Esophagus muscularis mucosa (tissue), 4 donors: Measurements from ENCODE around the gene DAB2. TPM values are rescaled to one million over a fixed set of nuclear protein-coding genes. Genes with fewer than 3 reads are reported as not detected.

Experiments used
- DNase-seq: peaks from one replicate; pipeline ENCODE4 v3.0.0-alpha.2; 2017; ENCODE audit errors: extremely low spot score
- H3K27ac ChIP-seq, 4 donors: fragments of 200-600 bp; sonication (generic); replicated peaks in 1 of 4; 1 replicate in 3 of 4; 2 replicates in 1 of 4; pipeline ENCODE4 v1.5.1; 2016 to 2019; ENCODE audit warnings: mild to moderate bottlenecking in 1 of 4
- H3K27me3 ChIP-seq, 4 donors: fragments of 200-600 bp; sonication (generic); one replicate each; pipeline versions ENCODE4 v1.5.1 to v1.6.0; 2016 to 2019
- H3K36me3 ChIP-seq, 4 donors: fragments of 200-600 bp; sonication (generic); one replicate each; pipeline ENCODE4 v1.5.1; 2016 to 2019
- H3K4me1 ChIP-seq, 4 donors: fragments of 200-600 bp; sonication (generic); one replicate each; pipeline ENCODE4 v1.5.1; 2016 to 2019
- H3K4me3 ChIP-seq, 4 donors: fragments of 200-600 bp; sonication (generic); 1 replicate in 2 of 4; 2 replicates in 2 of 4; pipeline ENCODE4 v1.5.1; 2016 to 2019; ENCODE audit warnings: mild to moderate bottlenecking in 4 of 4, moderate library complexity in 1 of 4
- H3K9me3 ChIP-seq, 4 donors: fragments of 200-600 bp; sonication (generic); 1 replicate in 3 of 4; 2 replicates in 1 of 4; pipeline ENCODE4 v1.5.1; 2016 to 2019
- CTCF ChIP-seq, 3 experiments: fragments of 200-600 bp in 2 of 3; fragments of 450-650 bp in 1 of 3; sonication (generic) in 2 of 3; IDR thresholded peaks; one replicate each; pipeline ENCODE4 v1.5.1; 2017 to 2019; ENCODE audit warnings: antibody characterized with exemption in 3 of 3, mild to moderate bottlenecking in 2 of 3, moderate library complexity in 1 of 3
- EP300 ChIP-seq: sonication (generic); formaldehyde crosslinking; IDR thresholded peaks from one replicate; pipeline ENCODE4 v1.6.1; 2017; ENCODE audit warnings: antibody characterized with exemption
- POLR2A ChIP-seq: fragments of 450-650 bp; IDR thresholded peaks from one replicate; pipeline ENCODE4 v1.6.1; 2017; ENCODE audit warnings: antibody characterized with exemption, moderate library complexity, mild to moderate bottlenecking, low read depth
- POLR2AphosphoS5 ChIP-seq, 2 donors: sonication (generic); formaldehyde crosslinking; IDR thresholded peaks; one replicate each; pipeline ENCODE4 v1.6.1; 2017; ENCODE audit warnings: antibody characterized with exemption in 2 of 2
- WGBS: methylation state at CpG from one replicate; pipeline ENCODE4 v1.1.5; 2018; 5-methylcytosine and 5-hydroxymethylcytosine counted together
- intact Hi-C: fragments of 100-400 bp; cut with DNase I; formaldehyde crosslinking; loops from one replicate; pipeline ENCODE4 v1.15.1; 2023
- total RNA-seq, 4 donors: library from RNA; depleted of rRNA; stranded (reverse); fragments of >200 nt; gene quantifications; one replicate each; pipeline versions ENCODE4 v1.1.0 to v1.2.1, GENCODE V29; 2016

DAB2 gene
- total RNA-seq, 4 donors from 2014 or later, result 48.7 to 84.3 (median 55.1) TPM

GRCh38 chr5:39333104-39333503, 91.7 kb downstream of the DAB2 start:
- no peaks in the 10 kb centered on the region for H3K36me3 ChIP-seq
- H3K9me3 ChIP-seq, result no peaks in the 10 kb centered on the region
- H3K4me3 ChIP-seq, result no peak overlapping the region
- no peaks in the 10 kb centered on the region for H3K4me1 ChIP-seq
- no peak for DNase-seq
- TF ChIP-seq CTCF (IDR thresholded peaks at IDR 0.05) (no peak), POLR2A (no peak), EP300 (no peak), POLR2AphosphoS5 (IDR thresholded peaks at IDR 0.05) (no peak)
- intact Hi-C loops, result no loop called here
- no peaks in the 10 kb centered on the region for H3K27me3 ChIP-seq
- no peak overlapping the region for H3K27ac ChIP-seq
- WGBS, result 95% methylated on average over 1 of the region's 1 CpG

GRCh38 chr5:39331861-39332381, 92.9 kb downstream of the DAB2 start:
- no peak for DNase-seq
- Histone ChIP-seq H3K27me3 (no peaks in the 10 kb centered on the region), H3K4me3 (no peak overlapping the region), H3K4me1 (no peaks in the 10 kb centered on the region), H3K9me3 (no peaks in the 10 kb centered on the region), H3K27ac (no peak overlapping the region), H3K36me3 (no peaks in the 10 kb centered on the region)
- TF ChIP-seq EP300 (no peak), CTCF (IDR thresholded peaks at IDR 0.05) (no peak), POLR2AphosphoS5 (IDR thresholded peaks at IDR 0.05) (no peak), POLR2A (no peak)
- WGBS, result 71% methylated on average over 2 of the region's 2 CpGs
- intact Hi-C loops, result no loop called here

GRCh38 chr5:39328731-39329130, 96.0 kb downstream of the DAB2 start:
- Histone ChIP-seq H3K27me3 (no peaks in the 10 kb centered on the region), H3K9me3 (no peaks in the 10 kb centered on the region), H3K27ac (no peak overlapping the region), H3K4me3 (no peak overlapping the region), H3K36me3 (no peaks in the 10 kb centered on the region), H3K4me1 (no peaks in the 10 kb centered on the region)
- TF ChIP-seq CTCF (IDR thresholded peaks at IDR 0.05) (no peak), POLR2A (no peak), POLR2AphosphoS5 (IDR thresholded peaks at IDR 0.05) (no peak), EP300 (no peak)
- 85% methylated on average over 1 of the region's 1 CpG for WGBS
- intact Hi-C loops, result no loop called here
- DNase-seq, result no peak

- no peaks in the 10 kb centered on the region for H3K4me1 ChIP-seq
- H3K36me3 ChIP-seq, result no peaks in the 10 kb centered on the region
- H3K27ac ChIP-seq, result no peak overlapping the region
- WGBS, result 89% methylated on average over 3 of the region's 3 CpGs
- H3K9me3 ChIP-seq, result peaks cover 0 to 5% (median 2%) of the 10 kb centered on the region in 4 donors
- TF ChIP-seq EP300 (no peak), POLR2AphosphoS5 (IDR thresholded peaks at IDR 0.05) (no peak), POLR2A (no peak), CTCF (IDR thresholded peaks at IDR 0.05) (no peak)
- H3K27me3 ChIP-seq, result no peaks in the 10 kb centered on the region
- DNase-seq, result no peak
- H3K4me3 ChIP-seq, result no peak overlapping the region
- intact Hi-C loops, result no loop called here
Measured at GRCh38 chr5:39323542-39323941, 101.2 kb downstream of the DAB2 start.

Other genes starting within 250 kb of the DAB2 start
- gene FYB1, start 205.4 kb downstream of the DAB2 start, total RNA-seq, result 10 to 100 TPM in 1 of 4 donors, 1 to 10 TPM in 3; 3.2 to 12.9 (median 3.9) TPM
- not detected for gene C9, start 60.5 kb downstream of the DAB2 start, total RNA-seq